Measurements from ENCODE around the gene UNC5CL.
A peak's percentile ranks its signal among the peaks of the same experiment; 100 is the strongest.

UNC5CL gene

DNA sequence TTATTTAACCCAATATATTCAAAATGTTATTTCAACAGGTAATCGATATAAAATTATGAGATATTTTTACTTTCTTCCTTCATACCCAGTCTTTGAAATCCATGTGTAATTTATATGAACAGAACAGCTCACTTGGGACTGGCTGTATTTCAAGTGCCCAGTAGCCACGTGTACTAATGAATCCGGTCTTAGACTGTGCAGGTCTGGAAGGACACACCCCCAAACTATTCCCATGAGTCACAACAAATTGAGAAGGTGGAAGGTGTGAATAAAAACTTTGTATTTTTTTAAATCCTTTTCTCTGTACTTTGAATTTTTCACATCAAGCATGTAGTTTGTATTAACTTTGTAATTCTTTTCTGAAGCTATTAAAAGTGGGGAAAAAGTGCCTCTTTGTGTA lies 2.8 kb downstream of the UNC5CL start:
- no peaks in the 10 kb centered on the region for H3K79me2 ChIP-seq
- no peaks in the 10 kb centered on the region for H3K4me1 ChIP-seq
- H3K4me2 ChIP-seq (ENCODE audit: low read length) = no peak overlapping the region
- no peak overlapping the region for H3K27ac ChIP-seq
- no peak overlapping the region for H2AFZ ChIP-seq
- H3K9ac ChIP-seq = no peak overlapping the region
- no peak overlapping the region for H3K4me3 ChIP-seq (ENCODE audit: low read depth, low read length)
- H3K36me3 ChIP-seq (ENCODE audit: control insufficient read depth, insufficient read depth, low read length) = no peaks in the 10 kb centered on the region
- TF ChIP-seq, protein P1, sequence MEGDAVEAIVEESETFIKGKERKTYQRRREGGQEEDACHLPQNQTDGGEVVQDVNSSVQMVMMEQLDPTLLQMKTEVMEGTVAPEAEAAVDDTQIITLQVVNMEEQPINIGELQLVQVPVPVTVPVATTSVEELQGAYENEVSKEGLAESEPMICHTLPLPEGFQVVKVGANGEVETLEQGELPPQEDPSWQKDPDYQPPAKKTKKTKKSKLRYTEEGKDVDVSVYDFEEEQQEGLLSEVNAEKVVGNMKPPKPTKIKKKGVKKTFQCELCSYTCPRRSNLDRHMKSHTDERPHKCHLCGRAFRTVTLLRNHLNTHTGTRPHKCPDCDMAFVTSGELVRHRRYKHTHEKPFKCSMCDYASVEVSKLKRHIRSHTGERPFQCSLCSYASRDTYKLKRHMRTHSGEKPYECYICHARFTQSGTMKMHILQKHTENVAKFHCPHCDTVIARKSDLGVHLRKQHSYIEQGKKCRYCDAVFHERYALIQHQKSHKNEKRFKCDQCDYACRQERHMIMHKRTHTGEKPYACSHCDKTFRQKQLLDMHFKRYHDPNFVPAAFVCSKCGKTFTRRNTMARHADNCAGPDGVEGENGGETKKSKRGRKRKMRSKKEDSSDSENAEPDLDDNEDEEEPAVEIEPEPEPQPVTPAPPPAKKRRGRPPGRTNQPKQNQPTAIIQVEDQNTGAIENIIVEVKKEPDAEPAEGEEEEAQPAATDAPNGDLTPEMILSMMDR (IDR thresholded peaks at IDR 0.05) = no peak
- no peaks in the 10 kb centered on the region for H3K27me3 ChIP-seq (ENCODE audit: control insufficient read depth, insufficient read depth, low read length)
- no peaks in the 10 kb centered on the region for H3K9me3 ChIP-seq (ENCODE audit: control insufficient read depth, low read length)

DNA sequence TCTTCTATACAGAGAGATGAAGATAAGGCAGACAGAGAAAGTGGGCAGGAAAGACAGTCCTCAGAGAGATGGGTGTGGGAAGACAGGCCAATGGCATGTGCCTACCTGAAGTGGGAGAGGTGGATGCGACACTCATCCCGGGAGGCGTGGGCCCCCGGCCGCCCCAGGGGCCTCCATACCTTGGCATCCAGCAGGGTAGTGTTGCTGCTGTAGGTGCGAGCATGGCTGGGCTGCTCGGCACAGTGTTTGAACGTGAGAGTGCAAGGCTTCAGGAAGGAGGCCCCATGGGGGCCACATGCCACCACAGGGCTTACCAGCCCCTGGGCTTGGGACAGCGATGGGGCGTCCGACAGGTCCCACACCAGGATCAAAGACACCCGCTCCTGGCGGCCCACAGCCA lies 5.2 kb downstream of the UNC5CL start:
- Histone ChIP-seq H3K27me3 (ENCODE audit: control insufficient read depth, insufficient read depth, low read length) (no peaks in the 10 kb centered on the region), H2AFZ (no peak overlapping the region), H3K79me2 (no peaks in the 10 kb centered on the region), H3K4me1 (no peaks in the 10 kb centered on the region), H3K4me2 (ENCODE audit: low read length) (no peak overlapping the region), H3K36me3 (ENCODE audit: control insufficient read depth, insufficient read depth, low read length) (no peaks in the 10 kb centered on the region), H3K9ac (no peak overlapping the region), H3K27ac (no peak overlapping the region), H3K4me3 (ENCODE audit: low read depth, low read length) (no peak overlapping the region), H3K9me3 (ENCODE audit: control insufficient read depth, low read length) (no peaks in the 10 kb centered on the region)
- TF ChIP-seq, protein P1 (IDR thresholded peaks at IDR 0.05) = no peak

DNA sequence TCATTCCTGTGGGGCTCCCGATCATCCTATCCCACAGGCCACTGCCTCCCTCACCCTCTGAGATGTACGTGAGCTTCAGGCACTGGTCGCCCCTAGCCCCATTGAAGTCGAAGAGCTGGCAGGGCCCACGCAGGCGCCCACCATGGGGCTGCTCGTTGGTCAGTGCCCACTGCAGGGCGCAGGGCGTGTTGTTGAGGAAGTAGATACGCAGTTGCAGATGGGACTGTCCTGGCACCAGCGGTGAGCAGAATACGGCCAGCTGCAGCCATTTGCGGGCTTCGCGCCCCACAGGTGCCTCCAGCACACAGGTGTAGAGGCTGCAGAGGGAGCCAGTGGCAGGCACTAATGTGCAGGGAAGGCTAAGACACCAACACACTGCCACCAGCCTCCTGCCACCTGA lies 6.2 kb downstream of the UNC5CL start:
- H3K36me3 ChIP-seq (ENCODE audit: control insufficient read depth, insufficient read depth, low read length) = no peaks in the 10 kb centered on the region

DNA sequence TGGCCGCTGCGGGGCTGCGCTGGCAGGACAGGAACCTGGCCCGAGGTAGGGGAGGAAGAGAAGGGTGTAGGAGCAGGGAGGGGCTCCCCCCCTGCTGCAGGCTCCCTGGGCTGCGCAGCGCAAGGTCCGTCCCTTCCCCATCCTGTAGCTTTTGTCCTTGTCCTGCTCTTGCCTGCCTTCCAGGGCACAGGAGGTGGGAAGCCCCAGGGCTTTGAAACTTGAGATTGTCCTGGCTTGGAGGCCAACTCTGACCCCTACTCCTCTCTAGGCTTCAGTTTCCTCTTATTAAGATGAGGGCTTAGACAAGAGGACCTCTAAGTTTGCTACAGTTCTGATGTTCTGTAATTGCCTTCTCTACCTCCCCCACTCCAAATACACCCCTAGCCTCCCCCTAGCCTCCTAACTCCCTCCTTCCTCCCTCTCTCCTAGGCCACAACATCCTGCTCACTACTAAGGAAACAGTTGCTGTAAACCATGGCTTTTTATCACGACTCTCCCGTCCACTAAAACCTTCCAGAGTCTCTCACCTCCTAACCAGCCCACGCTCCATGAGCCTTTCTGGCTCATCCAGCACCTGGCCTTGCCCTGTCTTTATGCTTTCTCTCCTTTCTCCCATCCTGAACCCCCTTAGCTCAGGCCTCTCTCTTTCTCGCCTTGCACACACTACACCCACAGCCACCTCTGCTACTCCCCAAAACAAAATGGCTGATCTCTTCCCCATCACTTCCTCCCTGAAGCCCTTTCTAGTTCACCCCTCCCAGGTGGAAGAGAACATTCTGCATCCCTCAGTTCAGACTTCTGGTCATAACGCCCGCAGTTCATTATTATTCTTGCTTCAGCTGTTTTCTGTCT lies 10.2 kb downstream of the UNC5CL start:
- H3K4me3 ChIP-seq (ENCODE audit: low read depth, low read length) = peak overlapping the region; percentile 56
- H3K27me3 ChIP-seq (ENCODE audit: control insufficient read depth, insufficient read depth, low read length) = no peaks in the 10 kb centered on the region
- TF ChIP-seq, protein P1 (IDR thresholded peaks at IDR 0.05) = no peak
- peak overlapping the region; percentile 74 for H3K4me2 ChIP-seq (ENCODE audit: low read length)
- peak overlapping the region; percentile 69 for H3K27ac ChIP-seq
- H3K4me1 ChIP-seq = peaks cover 10% of the 10 kb centered on the region
- peak overlapping the region; percentile 71 for H3K9ac ChIP-seq
- no peaks in the 10 kb centered on the region for H3K9me3 ChIP-seq (ENCODE audit: control insufficient read depth, low read length)
- H3K79me2 ChIP-seq = no peaks in the 10 kb centered on the region
- H3K36me3 ChIP-seq (ENCODE audit: control insufficient read depth, insufficient read depth, low read length) = no peaks in the 10 kb centered on the region
- H2AFZ ChIP-seq = peak overlapping the region; percentile 100

More for the DNA sequence above, 6.2 kb downstream of the UNC5CL start:
- H3K4me2 ChIP-seq (ENCODE audit: low read length) = no peak overlapping the region
- TF ChIP-seq, protein P1 (IDR thresholded peaks at IDR 0.05) = no peak
- H3K4me1 ChIP-seq = peaks cover 6% of the 10 kb centered on the region
- no peak overlapping the region for H3K27ac ChIP-seq
- H3K79me2 ChIP-seq = no peaks in the 10 kb centered on the region
- no peak overlapping the region for H3K9ac ChIP-seq
- no peaks in the 10 kb centered on the region for H3K9me3 ChIP-seq (ENCODE audit: control insufficient read depth, low read length)
- H3K27me3 ChIP-seq (ENCODE audit: control insufficient read depth, insufficient read depth, low read length) = no peaks in the 10 kb centered on the region
- H3K4me3 ChIP-seq (ENCODE audit: low read depth, low read length) = no peak overlapping the region
- H2AFZ ChIP-seq = no peak overlapping the region

All from parathyroid adenoma (tissue), 2 donors.